ENCODE data around the gene SRC. TPM values are rescaled to one million over a fixed set of nuclear protein-coding genes. Genes with fewer than 3 reads are reported as not detected.

The SRC gene
- polyA plus RNA-seq, 1 experiment, result 35.4 TPM

DNA sequence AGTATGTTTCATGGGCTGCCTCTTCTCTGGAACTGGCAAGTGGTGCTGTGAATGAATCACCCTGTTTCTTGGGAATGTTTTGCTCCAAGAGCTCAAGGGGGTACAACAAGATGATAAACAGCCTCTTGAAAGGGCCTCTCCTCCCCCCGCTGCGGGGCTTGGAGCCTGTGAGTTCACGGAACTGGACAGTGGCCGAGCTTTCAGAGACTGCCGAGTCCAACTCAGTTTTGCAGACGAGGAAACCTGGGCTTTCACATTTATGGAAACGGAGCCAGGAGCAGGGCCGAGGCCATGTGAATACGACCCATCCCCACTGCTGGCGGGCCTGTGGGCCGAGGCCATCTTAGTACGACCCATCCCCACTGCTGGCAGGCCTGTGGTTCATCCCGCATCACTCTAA is 18.2 kb upstream of the SRC start:
- peak; percentile 40 for DNase-seq (ENCODE audit: low read depth)
- ChIA-PET POLR2A (interaction anchor here (0.7 to 0.9 kb wide), 2 partner anchors 28 to 31 kb away, joined by 8 to 21 read pairs; no protein-coding TSS in a partner anchor), CTCF (interaction anchor here (1.2 to 1.6 kb wide), 3 partner anchors 9 to 57 kb away, joined by 3 to 6 read pairs (median 4); no protein-coding TSS in a partner anchor)
- no peaks in the 10 kb centered on the region for H3K36me3 ChIP-seq (ENCODE audit: control insufficient read depth, insufficient read depth, low read length)
- H3K4me3 ChIP-seq (ENCODE audit: low read depth, low read length), result no peak overlapping the region
- no peak for TF ChIP-seq CTCF (IDR thresholded peaks at IDR 0.05; ENCODE audit: insufficient read depth, low read depth, low read length)
- H3K27me3 ChIP-seq (ENCODE audit: control insufficient read depth, insufficient read depth, low read length), result no peaks in the 10 kb centered on the region

DNA sequence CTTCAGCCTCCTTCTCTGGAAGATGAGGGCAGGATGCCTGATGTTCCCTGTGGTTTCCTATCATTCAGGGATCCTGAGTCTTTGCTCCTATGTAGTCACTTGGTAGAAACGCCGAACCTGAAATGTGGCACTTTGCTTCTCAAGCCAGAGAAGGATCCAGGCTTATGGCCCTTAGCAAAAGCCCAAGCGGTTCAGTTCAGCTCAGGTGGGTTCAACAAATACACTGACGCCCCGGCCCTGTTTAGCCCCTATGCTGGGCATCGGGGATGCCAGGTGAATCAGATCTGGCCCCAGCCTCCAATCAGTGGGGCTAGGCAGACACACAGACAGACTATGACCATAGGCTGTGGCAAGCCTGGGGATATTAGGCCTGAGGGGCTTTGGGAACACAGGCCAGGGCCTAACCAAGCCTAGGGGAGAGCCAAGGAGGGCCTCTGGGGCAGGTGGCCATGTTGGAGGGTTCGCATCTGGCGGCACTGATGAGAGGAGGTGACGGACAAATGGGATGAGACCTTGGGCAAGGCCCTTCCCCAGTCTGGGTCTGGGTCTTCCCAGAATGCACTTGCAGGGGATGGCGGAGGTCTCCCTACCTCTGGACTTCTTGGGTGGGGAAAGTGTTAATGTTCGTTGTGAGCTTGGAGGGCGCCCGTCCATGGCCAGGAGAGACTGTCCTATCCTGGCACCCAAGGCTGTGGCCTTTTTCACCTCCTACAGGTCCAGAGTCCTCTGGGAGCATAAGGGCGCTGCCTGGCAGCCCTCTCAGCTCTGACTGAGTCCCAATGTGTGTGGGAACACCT is 17.6 kb upstream of the SRC start:
- no peak overlapping the region for H3K4me3 ChIP-seq (ENCODE audit: low read depth, low read length)
- ChIA-PET CTCF (interaction anchor here (1.2 to 1.6 kb wide), 3 partner anchors 10 to 57 kb away, joined by 3 to 6 read pairs (median 4); no protein-coding TSS in a partner anchor), POLR2A (interaction anchor here (0.7 to 0.9 kb wide), 2 partner anchors 28 to 31 kb away, joined by 8 to 21 read pairs; no protein-coding TSS in a partner anchor)
- no peak for DNase-seq (ENCODE audit: low read depth)
- no peak for TF ChIP-seq CTCF (IDR thresholded peaks at IDR 0.05; ENCODE audit: insufficient read depth, low read depth, low read length)
- no peaks in the 10 kb centered on the region for H3K27me3 ChIP-seq (ENCODE audit: control insufficient read depth, insufficient read depth, low read length)
- no peaks in the 10 kb centered on the region for H3K36me3 ChIP-seq (ENCODE audit: control insufficient read depth, insufficient read depth, low read length)

GRCh38 chr20:37329481-37330165 is 16.3 kb upstream of the SRC start:
- POLR2A ChIA-PET, result no interaction called here
- H3K36me3 ChIP-seq (ENCODE audit: control insufficient read depth, insufficient read depth, low read length), result no peaks in the 10 kb centered on the region
- no peak for TF ChIP-seq CTCF (IDR thresholded peaks at IDR 0.05; ENCODE audit: insufficient read depth, low read depth, low read length)
- no peaks in the 10 kb centered on the region for H3K27me3 ChIP-seq (ENCODE audit: control insufficient read depth, insufficient read depth, low read length)
- CTCF ChIA-PET, result interaction anchor here (0.6 kb wide), 1 partner anchor 47 kb away, joined by 3 read pairs; no protein-coding TSS in a partner anchor
- DNase-seq (ENCODE audit: low read depth), result no peak
- no peak overlapping the region for H3K4me3 ChIP-seq (ENCODE audit: low read depth, low read length)

GRCh38 chr20:37330316-37330715 is 15.6 kb upstream of the SRC start:
- no peaks in the 10 kb centered on the region for H3K27me3 ChIP-seq (ENCODE audit: control insufficient read depth, insufficient read depth, low read length)
- H3K4me3 ChIP-seq (ENCODE audit: low read depth, low read length), result no peak overlapping the region
- H3K36me3 ChIP-seq (ENCODE audit: control insufficient read depth, insufficient read depth, low read length), result no peaks in the 10 kb centered on the region
- CTCF ChIA-PET, result interaction anchor here (0.6 kb wide), 2 partner anchors 46 to 937 kb away, joined by 3 to 4 read pairs; no protein-coding TSS in a partner anchor
- POLR2A ChIA-PET, result no interaction called here
- TF ChIP-seq CTCF (IDR thresholded peaks at IDR 0.05; ENCODE audit: insufficient read depth, low read depth, low read length), result no peak
- DNase-seq (ENCODE audit: low read depth), result no peak
